Neural progenitor cell (in vitro differentiated cells): ENCODE measurements around the gene FEV. TPM values are rescaled to one million over a fixed set of nuclear protein-coding genes. Genes with fewer than 3 reads are reported as not detected.

Experiments used
- DNase-seq: peaks from one replicate; pipeline ENCODE4 v3.0.0-alpha.2; 2016; ENCODE audit warnings: low spot score
- H2AFZ ChIP-seq: fragments of 200-600 bp; sonication (generic); replicated peaks from 2 replicates; pipeline ENCODE4 v1.6.1; 2016; ENCODE audit warnings: antibody characterized with exemption
- H3F3A ChIP-seq: fragments of 200-600 bp; sonication (generic); 2 replicates; pipeline ENCODE4 v1.6.1; 2016; ENCODE audit warnings: antibody characterized with exemption, low read depth
- H3K27ac ChIP-seq: fragments of 200-600 bp; sonication (generic); 2 replicates; pipeline ENCODE4 v1.5.1; 2016; ENCODE audit warnings: mild to moderate bottlenecking
- H3K27me3 ChIP-seq: fragments of 200-600 bp; sonication (generic); 2 replicates; pipeline ENCODE4 v1.6.1; 2016; ENCODE audit warnings: mild to moderate bottlenecking, moderate library complexity
- H3K36me3 ChIP-seq: fragments of 200-600 bp; sonication (generic); 2 replicates; pipeline ENCODE4 v1.5.1; 2016
- H3K4me1 ChIP-seq: fragments of 200-600 bp; sonication (generic); 2 replicates; pipeline ENCODE4 v1.6.1; 2016; ENCODE audit warnings: mixed run types
- H3K4me2 ChIP-seq: fragments of 200-600 bp; sonication (generic); 2 replicates; pipeline ENCODE4 v1.6.1; 2016
- H3K4me3 ChIP-seq: fragments of 200-600 bp; sonication (generic); 2 replicates; pipeline ENCODE4 v1.5.1; 2016
- H3K79me2 ChIP-seq: fragments of 200-600 bp; sonication (generic); 2 replicates; pipeline ENCODE4 v1.6.1; 2016; ENCODE audit warnings: low read depth
- H3K9ac ChIP-seq: fragments of 200-600 bp; sonication (generic); 2 replicates; pipeline ENCODE4 v1.6.1; 2016
- H3K9me3 ChIP-seq: fragments of 200-600 bp; sonication (generic); 2 replicates; pipeline ENCODE4 v1.5.1; 2016; ENCODE audit warnings: low read depth
- H4K20me1 ChIP-seq: fragments of 200-600 bp; sonication (generic); 2 replicates; pipeline ENCODE4 v1.6.1; 2016; ENCODE audit warnings: low read depth
- H3K27ac Mint-ChIP-seq: 3 replicates; pipeline ENCODE4 v1.8.0; 2021; ENCODE audit warnings: mixed read lengths
- H3K27me3 Mint-ChIP-seq: 2 replicates; pipeline ENCODE4 v1.8.0; 2022; ENCODE audit warnings: low read depth, mild to moderate bottlenecking, inconsistent platforms, moderate library complexity, mixed read lengths; ENCODE audit not compliant: insufficient read depth
- H3K36me3 Mint-ChIP-seq: 3 replicates; pipeline ENCODE4 v1.8.0; 2021; ENCODE audit warnings: mixed read lengths
- H3K4me1 Mint-ChIP-seq: 3 replicates; pipeline ENCODE4 v1.8.0; 2021; ENCODE audit warnings: mixed read lengths
- H3K4me3 Mint-ChIP-seq: 3 replicates; pipeline ENCODE4 v1.8.0; 2021; ENCODE audit warnings: mild to moderate bottlenecking, moderate library complexity, mixed read lengths
- H3K9me3 Mint-ChIP-seq: 3 replicates; pipeline ENCODE4 v1.8.0; 2020; ENCODE audit warnings: mixed read lengths
- CTCF ChIP-seq: fragments of 200-600 bp; sonication (generic); IDR thresholded peaks from 2 replicates; pipeline ENCODE4 v1.5.1; 2017; ENCODE audit warnings: antibody characterized with exemption, mild to moderate bottlenecking
- EZH2 ChIP-seq: fragments of 200-600 bp; sonication (generic); IDR thresholded peaks from 2 replicates; pipeline ENCODE4 v1.6.1; 2017; ENCODE audit warnings: antibody characterized with exemption, mild to moderate bottlenecking, moderate library complexity
- EZH2phosphoT487 ChIP-seq: fragments of 200-600 bp; sonication (generic); IDR thresholded peaks from 2 replicates; pipeline ENCODE4 v1.6.1; 2017; ENCODE audit warnings: antibody characterized with exemption
- total RNA-seq: library from RNA; depleted of rRNA; stranded (reverse); fragments of >200 nt; gene quantifications from 2 replicates; pipeline ENCODE4 v1.2.3, GENCODE V29; 2015; ENCODE audit warnings: low replicate concordance

FEV gene
- total RNA-seq, 1 donor from 2014 or later = not detected

- H3K9me3 ChIP-seq = no peaks in the 10 kb centered on the region
- TF ChIP-seq CTCF (no peak), EZH2phosphoT487 (no peak), EZH2 (no peak)
- no peak overlapping the region for H3K9ac ChIP-seq
- H3K9me3 Mint-ChIP-seq = peaks cover 1% of the 10 kb centered on the region
- H3K27me3 Mint-ChIP-seq = peaks cover 90% of the 10 kb centered on the region
- H3K27ac Mint-ChIP-seq = no peak overlapping the region
- no peak overlapping the region for H2AFZ ChIP-seq
- H3K36me3 Mint-ChIP-seq = no peaks in the 10 kb centered on the region
- H3K79me2 ChIP-seq = no peaks in the 10 kb centered on the region
- H3K36me3 ChIP-seq = no peaks in the 10 kb centered on the region
- no peak overlapping the region for H3K27ac ChIP-seq
- no peak overlapping the region for H3K4me3 Mint-ChIP-seq
- peaks cover 18% of the 10 kb centered on the region for H3K4me1 ChIP-seq
- no peak for DNase-seq
- peaks cover 3% of the 10 kb centered on the region for H3K4me1 Mint-ChIP-seq
- peaks cover 95% of the 10 kb centered on the region for H4K20me1 ChIP-seq
- peaks cover 100% of the 10 kb centered on the region for H3K27me3 ChIP-seq
- H3F3A ChIP-seq = peaks cover 12% of the 10 kb centered on the region
- H3K4me3 ChIP-seq = no peak overlapping the region
- no peak overlapping the region for H3K4me2 ChIP-seq
Measured at GRCh38 chr2:218990052-218990451, 5.1 kb upstream of the FEV start.

GRCh38 chr2:218988650-218989049, 3.7 kb upstream of the FEV start:
- H2AFZ ChIP-seq = no peak overlapping the region
- H3K79me2 ChIP-seq = no peaks in the 10 kb centered on the region
- peaks cover 17% of the 10 kb centered on the region for H3K4me1 ChIP-seq
- H3K36me3 ChIP-seq = no peaks in the 10 kb centered on the region
- no peak overlapping the region for H3K27ac ChIP-seq
- no peak overlapping the region for H3K9ac ChIP-seq
- H4K20me1 ChIP-seq = peaks cover 95% of the 10 kb centered on the region
- Mint-ChIP-seq H3K4me3 (no peak overlapping the region), H3K36me3 (no peaks in the 10 kb centered on the region), H3K9me3 (peaks cover 1% of the 10 kb centered on the region), H3K27ac (no peak overlapping the region), H3K4me1 (peaks cover 3% of the 10 kb centered on the region), H3K27me3 (peaks cover 87% of the 10 kb centered on the region)
- peaks cover 100% of the 10 kb centered on the region for H3K27me3 ChIP-seq
- H3K4me2 ChIP-seq = no peak overlapping the region
- DNase-seq = no peak
- H3K9me3 ChIP-seq = no peaks in the 10 kb centered on the region
- H3F3A ChIP-seq = peaks cover 7% of the 10 kb centered on the region
- no peak overlapping the region for H3K4me3 ChIP-seq
- TF ChIP-seq EZH2 (no peak), CTCF (no peak), EZH2phosphoT487 (no peak)

GRCh38 chr2:218988164-218988563, 3.2 kb upstream of the FEV start:
- H3K4me3 ChIP-seq = no peak overlapping the region
- no peak overlapping the region for H3K4me3 Mint-ChIP-seq
- no peak overlapping the region for H3K27ac Mint-ChIP-seq
- peaks cover 90% of the 10 kb centered on the region for H3K27me3 Mint-ChIP-seq
- no peak overlapping the region for H3K4me2 ChIP-seq
- no peaks in the 10 kb centered on the region for H3K79me2 ChIP-seq
- peaks cover 5% of the 10 kb centered on the region for H3F3A ChIP-seq
- H3K36me3 ChIP-seq = no peaks in the 10 kb centered on the region
- H3K9me3 Mint-ChIP-seq = peaks cover 1% of the 10 kb centered on the region
- H3K27ac ChIP-seq = no peak overlapping the region
- TF ChIP-seq CTCF (no peak), EZH2phosphoT487 (no peak), EZH2 (no peak)
- peaks cover 95% of the 10 kb centered on the region for H4K20me1 ChIP-seq
- no peaks in the 10 kb centered on the region for H3K9me3 ChIP-seq
- H3K4me1 Mint-ChIP-seq = peaks cover 3% of the 10 kb centered on the region
- no peak overlapping the region for H3K9ac ChIP-seq
- H3K36me3 Mint-ChIP-seq = no peaks in the 10 kb centered on the region
- DNase-seq = no peak
- H2AFZ ChIP-seq = no peak overlapping the region
- H3K4me1 ChIP-seq = peaks cover 12% of the 10 kb centered on the region
- peaks cover 100% of the 10 kb centered on the region for H3K27me3 ChIP-seq
